OCI-LY7 (cell line): ENCODE measurements around the gene ACIN1. TPM values are rescaled to one million over a fixed set of nuclear protein-coding genes. Genes with fewer than 3 reads are reported as not detected.

Source experiments
- BruUV-seq: library from RNA; stranded (reverse); fragments of 400-500 nt; replicated peaks from 2 replicates; lab custom pipeline; 2021; lab: Mats Ljungman, UMichigan
- CTCF ChIA-PET: fragments of 300-600 bp; sonication (Branson Sonifier 250); formaldehyde crosslinking; loops from one replicate; lab custom pipeline; 2022; ENCODE audit warnings: antibody characterized with exemption; ENCODE audit not compliant: unreplicated experiment; lab: Charles Lee
- POLR2A ChIA-PET: fragments of 300-600 bp; sonication (Branson Sonifier 250); formaldehyde crosslinking; loops from one replicate; lab custom pipeline; 2022; ENCODE audit warnings: antibody characterized with exemption; lab: Charles Lee
- DNase-seq: peaks from one replicate; pipeline ENCODE4 v3.0.0-alpha.2; 2015; ENCODE audit warnings: low spot score
- H2AFZ ChIP-seq: fragments of 200-600 bp; sonication (generic), shearing (Covaris generic); 2 replicates; pipeline ENCODE4 v1.6.1; 2014; ENCODE audit warnings: mild to moderate bottlenecking, antibody characterized with exemption, low read length, moderate library complexity
- H3K27ac ChIP-seq: fragments of 200-600 bp; sonication (generic); 2 replicates; pipeline ENCODE4 v1.5.1; 2014; ENCODE audit warnings: mixed run types, low read depth, mild to moderate bottlenecking, moderate library complexity, low read length, inconsistent platforms; ENCODE audit not compliant: poor library complexity, severe bottlenecking
- H3K36me3 ChIP-seq: fragments of 200-600 bp; sonication (generic); 2 replicates; pipeline ENCODE4 v1.6.1; 2014; ENCODE audit warnings: mild to moderate bottlenecking, antibody characterized with exemption, low read length, moderate library complexity, mixed read lengths; ENCODE audit not compliant: insufficient read depth
- H3K4me1 ChIP-seq: fragments of 200-600 bp; sonication (generic); 2 replicates; pipeline ENCODE4 v1.5.1; 2014; ENCODE audit warnings: mild to moderate bottlenecking, low read length; ENCODE audit not compliant: insufficient read depth, poor library complexity, severe bottlenecking
- H3K4me2 ChIP-seq: fragments of 200-600 bp; sonication (generic); 2 replicates; pipeline ENCODE4 v1.6.1; 2014; ENCODE audit warnings: mild to moderate bottlenecking, low read length
- H3K4me3 ChIP-seq: fragments of 200-600 bp; sonication (generic); 2 replicates; pipeline ENCODE4 v1.5.1; 2014; ENCODE audit warnings: mild to moderate bottlenecking, low read depth, low read length; ENCODE audit not compliant: poor library complexity, severe bottlenecking
- H3K79me2 ChIP-seq: fragments of 200-600 bp; sonication (generic); 2 replicates; pipeline ENCODE4 v1.6.1; 2016; ENCODE audit warnings: low read depth, mild to moderate bottlenecking, low read length, moderate library complexity, mixed read lengths; ENCODE audit not compliant: insufficient read depth
- H3K9me2 ChIP-seq: fragments of 200-600 bp; sonication (generic); 2 replicates; pipeline ENCODE4 v1.6.1; 2016; ENCODE audit warnings: mild to moderate bottlenecking, low read length, mixed read lengths; ENCODE audit not compliant: insufficient read depth
- H3K9me3 ChIP-seq: fragments of 200-600 bp; sonication (generic); 2 replicates; pipeline ENCODE4 v1.6.1; 2014; ENCODE audit warnings: mild to moderate bottlenecking, mixed run types, low read length, mixed read lengths
- H4K20me1 ChIP-seq: fragments of 200-600 bp; sonication (generic); 2 replicates; pipeline ENCODE4 v1.6.1; 2014; ENCODE audit warnings: mild to moderate bottlenecking, antibody characterized with exemption, low read length, moderate library complexity, mixed read lengths; ENCODE audit not compliant: insufficient read depth
- EZH2phosphoT487 ChIP-seq: fragments of 200-600 bp; sonication (generic); IDR thresholded peaks from 2 replicates; pipeline ENCODE4 v1.6.1; 2018; ENCODE audit warnings: low read depth, borderline replicate concordance, mild to moderate bottlenecking, mixed run types, antibody characterized with exemption, low read length, moderate library complexity, mixed read lengths
- intact Hi-C: fragments of 100-400 bp; cut with micrococcal nuclease; formaldehyde crosslinking; loops from one replicate; pipeline ENCODE4 v1.10.0; 2022; ENCODE audit not compliant: unreplicated experiment
- total RNA-seq, 2 experiments: library from RNA; depleted of rRNA in 1 of 2; stranded (reverse); fragments of >200 nt in 1 of 2; shearing (Covaris generic) in 1 of 2; gene quantifications; 2 replicates each; pipeline ENCODE4 v1.2.3, GENCODE V29; 2014 to 2022
- TF ChIP-seq, protein P1 (sequence below): fragments of 200-600 bp; sonication (generic); conservative IDR thresholded peaks from 2 replicates; pipeline ENCODE4 v1.5.1; 2014; ENCODE audit warnings: mild to moderate bottlenecking, antibody characterized with exemption, low read length, moderate library complexity, mixed read lengths

ACIN1 gene
- total RNA-seq, 2 experiments from 2014 or later = 107 to 206 TPM

DNA sequence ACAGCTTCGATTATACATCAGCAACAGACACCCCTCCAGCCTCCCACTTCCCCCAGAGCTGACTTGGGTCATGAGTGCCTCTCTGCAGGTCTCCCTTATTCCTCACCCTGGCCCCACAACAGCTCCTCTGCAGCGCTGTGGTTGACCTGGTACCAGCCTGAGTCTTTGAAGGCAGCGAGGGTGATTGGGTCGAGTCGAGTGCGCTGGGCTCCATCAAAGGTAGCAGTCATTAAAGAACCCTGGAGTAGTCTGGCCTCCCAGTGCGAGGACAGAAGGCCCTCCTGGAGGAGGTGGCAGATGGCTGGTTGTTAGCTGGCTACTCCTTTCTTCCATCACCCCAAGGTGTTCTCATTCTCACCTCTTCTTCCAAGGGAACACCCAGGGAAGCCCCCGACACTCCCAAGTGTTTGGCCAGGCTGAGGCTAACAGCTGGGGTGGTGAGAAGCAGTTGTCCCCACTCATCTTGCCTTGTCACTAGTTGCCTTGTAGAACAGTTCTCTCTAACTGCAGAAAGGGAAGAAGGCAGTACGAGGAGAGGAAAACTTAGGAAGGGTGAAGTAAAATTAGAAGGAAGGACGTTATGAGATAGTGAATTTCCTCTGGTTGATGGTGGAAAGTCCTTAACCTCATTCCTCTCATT, 7.2 kb upstream of the ACIN1 start:
- peaks cover 4% of the 10 kb centered on the region for H3K4me1 ChIP-seq
- DNase-seq = no peak
- no peaks in the 10 kb centered on the region for H3K9me3 ChIP-seq
- ChIA-PET CTCF (interaction anchor here (0.5 kb wide), 1 partner anchor 157 kb away, joined by 3 read pairs; no protein-coding TSS in a partner anchor), POLR2A (no interaction called here)
- no peak overlapping the region for H3K4me3 ChIP-seq
- H3K79me2 ChIP-seq = peaks cover 8% of the 10 kb centered on the region; the same call in 1 of the 2 replicates
- H4K20me1 ChIP-seq = peaks cover 4% of the 10 kb centered on the region; the same call in 1 of the 2 replicates
- TF ChIP-seq, protein P1, sequence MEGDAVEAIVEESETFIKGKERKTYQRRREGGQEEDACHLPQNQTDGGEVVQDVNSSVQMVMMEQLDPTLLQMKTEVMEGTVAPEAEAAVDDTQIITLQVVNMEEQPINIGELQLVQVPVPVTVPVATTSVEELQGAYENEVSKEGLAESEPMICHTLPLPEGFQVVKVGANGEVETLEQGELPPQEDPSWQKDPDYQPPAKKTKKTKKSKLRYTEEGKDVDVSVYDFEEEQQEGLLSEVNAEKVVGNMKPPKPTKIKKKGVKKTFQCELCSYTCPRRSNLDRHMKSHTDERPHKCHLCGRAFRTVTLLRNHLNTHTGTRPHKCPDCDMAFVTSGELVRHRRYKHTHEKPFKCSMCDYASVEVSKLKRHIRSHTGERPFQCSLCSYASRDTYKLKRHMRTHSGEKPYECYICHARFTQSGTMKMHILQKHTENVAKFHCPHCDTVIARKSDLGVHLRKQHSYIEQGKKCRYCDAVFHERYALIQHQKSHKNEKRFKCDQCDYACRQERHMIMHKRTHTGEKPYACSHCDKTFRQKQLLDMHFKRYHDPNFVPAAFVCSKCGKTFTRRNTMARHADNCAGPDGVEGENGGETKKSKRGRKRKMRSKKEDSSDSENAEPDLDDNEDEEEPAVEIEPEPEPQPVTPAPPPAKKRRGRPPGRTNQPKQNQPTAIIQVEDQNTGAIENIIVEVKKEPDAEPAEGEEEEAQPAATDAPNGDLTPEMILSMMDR = no peak
- no peak for TF ChIP-seq EZH2phosphoT487
- peaks cover 23% of the 10 kb centered on the region for H3K36me3 ChIP-seq
- intact Hi-C loops = no loop called here
- no peak overlapping the region for H3K4me2 ChIP-seq
- H3K9me2 ChIP-seq = no peaks in the 10 kb centered on the region
- no peak overlapping the region for H3K27ac ChIP-seq
- H2AFZ ChIP-seq = no peak overlapping the region
- BruUV-seq = no TSS peak

- peaks cover 11% of the 10 kb centered on the region for H3K4me1 ChIP-seq
- no peak overlapping the region for H3K27ac ChIP-seq
- no TSS peak for BruUV-seq
- H3K9me3 ChIP-seq = no peaks in the 10 kb centered on the region
- H3K79me2 ChIP-seq = peaks cover 15% of the 10 kb centered on the region
- ChIA-PET CTCF (no interaction called here), POLR2A (interaction anchor here (0.5 kb wide), 1 partner anchor 10 kb away, joined by 4 read pairs; no protein-coding TSS in a partner anchor)
- TF ChIP-seq, protein P1 = no peak
- TF ChIP-seq EZH2phosphoT487 = no peak
- H3K4me2 ChIP-seq = no peak overlapping the region
- peaks cover 4% of the 10 kb centered on the region; the same call in 1 of the 2 replicates for H4K20me1 ChIP-seq
- DNase-seq = no peak
- intact Hi-C loops = no loop called here
- H2AFZ ChIP-seq = no peak overlapping the region
- peaks cover 24% of the 10 kb centered on the region for H3K36me3 ChIP-seq
- H3K9me2 ChIP-seq = no peaks in the 10 kb centered on the region
- H3K4me3 ChIP-seq = no peak overlapping the region
These were observed 6.5 kb upstream of the ACIN1 start for GRCh38 chr14:23101213-23101970.
